LoVo (cell line): Measurements from ENCODE around the gene SAMMSON.

ENCODE experiments used
- DNase-seq: peaks from one replicate; pipeline ENCODE4 v3.0.0-alpha.2; 2016; ENCODE audit warnings: low spot score

The SAMMSON gene

DNA sequence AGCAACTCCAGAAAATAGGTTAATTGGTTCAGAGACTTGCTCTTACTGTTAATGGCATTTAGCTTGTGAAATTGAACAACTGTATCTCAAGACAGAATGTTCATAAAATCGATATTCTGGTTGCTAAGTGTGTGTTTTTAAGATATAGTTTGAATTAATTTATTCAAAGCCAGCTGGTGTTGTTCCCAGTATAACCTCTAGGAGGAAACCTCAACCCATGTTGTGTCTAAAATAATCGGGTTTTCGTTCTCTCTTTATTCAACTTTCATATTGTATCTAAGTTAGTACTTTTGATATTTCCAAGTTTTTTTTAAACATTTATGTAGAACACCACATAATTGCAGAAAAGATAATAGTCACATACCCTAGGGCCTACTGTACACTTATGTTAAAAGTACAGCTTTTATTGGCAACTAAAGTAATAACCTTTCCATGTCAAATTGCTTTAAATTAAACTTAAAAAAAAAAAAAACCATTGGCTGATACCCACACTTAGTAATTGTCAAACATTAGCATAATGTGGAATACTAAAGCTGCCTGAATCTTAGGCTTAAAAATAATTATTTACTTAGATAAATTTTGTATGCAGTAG lies 90.9 kb downstream of the SAMMSON start:
- DNase-seq: peak; percentile 15

DNA sequence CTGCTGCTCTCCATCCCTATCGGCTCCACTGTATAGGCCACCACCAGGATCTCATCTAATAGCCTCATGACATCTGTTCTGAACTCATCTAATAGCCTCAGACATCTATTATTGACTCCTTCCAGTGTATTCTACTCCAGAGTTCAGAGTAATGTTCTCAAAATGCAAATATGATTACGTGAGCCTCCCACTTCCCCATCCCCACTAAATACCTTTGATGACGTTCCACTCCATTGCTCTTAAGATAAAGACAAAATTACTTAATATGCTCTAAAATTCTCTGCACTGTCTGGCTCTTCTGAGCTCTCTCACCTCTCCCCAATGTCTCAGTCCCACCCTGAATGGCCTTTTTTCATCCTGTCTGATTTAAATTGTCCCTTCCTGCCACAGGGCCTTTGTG lies 94.7 kb downstream of the SAMMSON start:
- DNase-seq: no peak

DNA sequence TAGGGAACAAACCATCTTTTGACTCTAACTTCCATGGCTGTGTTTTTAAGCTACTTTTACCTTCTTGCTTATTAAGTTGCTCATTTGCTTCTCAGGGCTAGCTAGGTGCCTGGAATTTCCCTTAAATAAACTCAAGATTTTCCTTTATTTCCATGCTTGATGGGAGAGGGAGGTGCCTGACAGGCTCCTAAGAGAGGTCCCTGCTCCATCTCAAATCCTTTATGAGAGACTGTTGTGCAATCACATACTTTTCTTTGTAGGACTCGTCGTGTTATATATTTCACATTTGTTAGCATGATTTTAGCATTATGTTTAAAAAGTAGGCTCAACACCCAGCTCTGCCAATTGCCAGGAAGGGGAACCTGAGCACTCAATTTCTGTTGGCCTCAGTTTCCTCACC lies 95.7 kb downstream of the SAMMSON start:
- DNase-seq: no peak

DNA sequence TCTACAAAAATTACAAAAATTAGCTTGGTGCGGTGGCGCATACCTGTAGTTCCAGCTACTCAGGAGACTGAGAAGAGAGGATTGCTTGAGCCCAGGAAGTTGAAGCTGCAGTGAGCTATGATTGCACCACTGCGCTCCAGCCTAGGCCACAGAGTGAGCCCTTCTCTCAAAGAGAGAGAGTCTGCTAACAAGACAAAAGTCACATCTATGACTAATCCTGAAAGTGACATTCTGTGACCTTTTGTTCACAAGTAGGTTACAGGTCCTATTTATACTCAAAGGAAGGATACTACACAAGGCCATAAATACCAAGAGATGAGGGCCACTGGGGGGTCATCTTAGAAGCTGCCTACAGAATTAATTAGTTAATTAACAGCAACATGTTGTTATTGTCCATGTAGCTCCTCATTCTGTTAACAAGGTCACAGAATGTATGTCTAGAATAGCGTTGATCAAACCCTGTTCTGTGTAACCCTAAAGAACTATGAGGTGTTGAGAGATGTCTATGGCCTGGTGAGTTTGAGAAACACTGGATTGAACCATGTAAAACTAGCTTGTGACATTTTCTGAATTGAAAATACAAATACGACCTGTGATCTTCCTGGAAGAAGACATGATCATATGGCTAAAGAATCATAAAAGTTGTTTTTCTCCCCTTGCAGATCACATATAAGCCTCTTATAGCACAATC lies 97.0 kb downstream of the SAMMSON start:
- no peak for DNase-seq

DNA sequence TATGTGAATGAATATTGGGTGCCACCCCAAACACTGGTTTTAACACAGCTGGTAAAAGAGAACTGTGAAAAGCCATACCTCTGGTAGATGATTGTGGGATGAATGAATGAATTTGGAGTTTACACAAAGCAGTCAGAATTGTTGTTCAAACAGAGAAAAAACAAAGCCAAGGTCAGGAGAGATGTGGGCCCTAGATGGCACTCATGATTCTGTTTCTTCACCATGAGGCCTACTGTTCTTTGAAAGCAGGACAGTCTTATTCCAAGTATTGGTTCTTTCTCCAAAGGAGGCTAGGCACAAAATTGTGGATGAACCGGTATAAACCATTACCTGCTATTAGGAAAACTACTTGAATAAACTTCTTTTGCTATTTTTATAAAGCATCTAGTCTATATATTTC lies 97.6 kb downstream of the SAMMSON start:
- no peak for DNase-seq

DNA sequence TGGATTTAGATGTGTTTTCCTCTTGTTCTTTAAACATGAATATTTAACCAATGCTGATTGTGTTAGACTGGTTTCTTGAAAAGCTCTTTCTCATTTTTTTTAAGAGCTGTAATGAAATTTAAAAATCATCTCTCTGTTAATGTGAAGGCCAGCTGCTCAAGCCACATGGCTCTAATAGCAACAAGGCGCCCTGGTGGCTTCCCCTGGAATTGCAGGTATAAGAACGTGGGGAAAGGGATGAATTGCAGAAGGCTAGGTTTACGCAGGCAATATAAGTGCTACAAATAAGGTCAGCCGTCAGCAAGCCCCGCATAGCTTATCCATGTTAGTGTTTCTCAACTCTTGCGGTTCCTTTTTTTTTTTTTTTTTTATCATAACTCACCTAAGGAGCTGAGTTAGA lies 108.5 kb downstream of the SAMMSON start:
- no peak for DNase-seq

DNA sequence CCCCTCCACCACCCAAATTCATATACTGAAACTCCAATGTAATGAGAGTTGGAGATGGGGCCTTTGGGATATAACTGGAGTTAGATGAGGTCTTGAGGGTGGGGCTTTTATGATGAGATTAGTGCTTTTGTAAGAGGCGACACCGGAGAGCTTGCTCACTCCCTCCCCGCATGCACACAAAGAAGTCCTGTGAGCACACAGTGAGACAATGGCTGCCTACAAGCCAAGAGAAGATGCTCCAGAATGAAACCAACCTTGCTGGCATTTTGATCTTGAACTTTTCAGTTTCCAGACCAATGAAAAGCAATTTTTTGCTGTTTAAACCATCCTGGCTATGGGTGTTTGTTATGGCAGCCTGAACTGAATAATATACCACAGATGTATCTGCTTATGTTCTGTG lies 109.0 kb downstream of the SAMMSON start:
- DNase-seq: no peak

DNA sequence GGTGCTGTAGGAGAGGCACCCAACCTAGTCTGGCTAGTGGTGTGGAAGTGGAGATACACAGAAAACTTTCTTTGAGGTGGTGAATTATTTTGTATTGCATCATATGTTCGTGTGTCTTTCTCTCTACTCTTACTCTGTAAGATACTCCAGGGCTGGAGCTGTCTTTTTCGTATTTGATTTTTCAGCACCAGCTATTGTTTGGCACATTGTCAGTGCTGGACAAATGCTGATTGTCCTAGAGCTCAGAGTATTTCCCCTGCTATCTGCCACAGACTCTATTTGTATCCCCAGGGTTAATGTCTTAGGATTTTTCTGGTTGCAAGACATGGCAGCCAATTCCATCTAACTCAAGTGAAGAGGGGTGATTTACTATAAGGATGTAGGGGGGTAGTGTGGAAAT lies 110.5 kb downstream of the SAMMSON start:
- no peak for DNase-seq

DNA sequence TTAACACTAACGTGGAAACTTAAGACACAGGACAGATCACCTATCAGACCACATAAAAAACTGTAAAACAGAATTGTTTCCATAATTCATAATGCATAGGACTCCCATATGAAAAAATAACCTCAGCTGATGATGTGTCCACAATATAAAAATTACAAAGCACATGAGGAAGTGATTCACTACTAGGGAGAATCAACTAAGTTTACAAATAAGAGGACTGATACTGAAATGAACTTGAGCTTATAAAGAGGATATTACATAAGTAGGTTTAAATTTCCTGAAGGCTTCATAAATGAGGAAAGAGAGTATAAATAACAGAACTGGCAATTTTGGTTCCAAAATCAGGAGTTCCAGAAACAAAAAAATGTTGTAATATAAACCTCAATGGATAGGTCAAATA lies 111.9 kb downstream of the SAMMSON start:
- no peak for DNase-seq

DNA sequence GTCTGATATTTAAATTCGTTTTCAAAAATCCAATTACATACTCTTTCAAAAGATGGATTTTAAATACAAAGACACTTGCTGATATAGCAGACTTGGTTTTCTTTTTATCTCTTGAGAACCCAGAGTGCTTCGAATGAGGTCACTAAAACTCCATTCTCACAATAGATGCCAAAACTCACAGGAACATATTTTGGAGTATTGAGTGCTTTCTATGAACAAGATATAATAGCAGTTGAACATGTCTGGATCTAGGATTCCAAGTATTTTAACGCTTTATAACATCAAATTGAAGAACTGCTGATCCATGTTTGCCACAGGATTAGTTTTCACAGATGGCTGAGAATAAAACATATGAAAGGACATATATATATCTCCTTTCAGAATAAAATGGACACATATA lies 113.2 kb downstream of the SAMMSON start:
- no peak for DNase-seq

DNA sequence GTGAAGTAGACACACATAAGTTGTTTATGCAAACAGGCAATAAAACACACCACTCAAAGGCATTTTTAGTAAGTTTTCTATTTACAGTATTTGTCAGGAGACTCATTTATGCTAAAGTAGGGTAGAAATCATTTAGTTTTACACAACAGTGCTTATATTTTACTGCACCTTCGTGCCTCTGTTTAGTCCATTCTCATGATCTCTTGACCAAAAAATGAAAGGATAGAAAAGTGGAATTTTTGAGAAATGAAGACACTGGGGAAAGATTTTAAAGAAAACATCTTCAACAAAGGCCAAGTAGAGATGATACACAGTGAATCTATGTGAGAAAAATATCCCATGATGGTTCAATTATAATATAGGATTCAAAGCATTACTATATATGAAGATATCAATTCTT lies 114.9 kb downstream of the SAMMSON start:
- no peak for DNase-seq

DNA sequence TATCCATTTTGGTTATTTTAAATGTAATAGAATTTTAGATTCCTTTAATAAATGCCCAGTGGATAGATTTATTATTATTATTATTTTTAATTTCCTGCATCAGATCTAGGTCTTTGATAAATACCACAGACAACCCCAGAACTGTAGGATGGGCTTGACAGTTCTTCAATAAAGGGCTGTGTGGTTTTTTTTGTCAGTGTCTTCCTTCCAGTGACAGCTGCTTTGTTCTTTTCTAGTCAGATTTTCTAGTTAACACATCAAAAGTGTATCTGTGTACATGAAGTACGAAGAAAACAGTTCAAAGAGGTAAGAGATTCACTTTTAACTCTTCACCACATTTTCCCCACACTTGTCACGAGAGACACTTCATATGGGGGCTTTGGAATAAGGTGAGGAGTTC lies 120.3 kb downstream of the SAMMSON start:
- DNase-seq: no peak
